ENCODE measurements around the gene DCAF11. TPM values are rescaled to one million over a fixed set of nuclear protein-coding genes. Genes with fewer than 3 reads are reported as not detected.
A peak's percentile ranks its signal among the peaks of the same experiment; 100 is the strongest.

Gene DCAF11
- total RNA-seq, 1 experiment from 2014 or later, result 45.5 TPM

DNA sequence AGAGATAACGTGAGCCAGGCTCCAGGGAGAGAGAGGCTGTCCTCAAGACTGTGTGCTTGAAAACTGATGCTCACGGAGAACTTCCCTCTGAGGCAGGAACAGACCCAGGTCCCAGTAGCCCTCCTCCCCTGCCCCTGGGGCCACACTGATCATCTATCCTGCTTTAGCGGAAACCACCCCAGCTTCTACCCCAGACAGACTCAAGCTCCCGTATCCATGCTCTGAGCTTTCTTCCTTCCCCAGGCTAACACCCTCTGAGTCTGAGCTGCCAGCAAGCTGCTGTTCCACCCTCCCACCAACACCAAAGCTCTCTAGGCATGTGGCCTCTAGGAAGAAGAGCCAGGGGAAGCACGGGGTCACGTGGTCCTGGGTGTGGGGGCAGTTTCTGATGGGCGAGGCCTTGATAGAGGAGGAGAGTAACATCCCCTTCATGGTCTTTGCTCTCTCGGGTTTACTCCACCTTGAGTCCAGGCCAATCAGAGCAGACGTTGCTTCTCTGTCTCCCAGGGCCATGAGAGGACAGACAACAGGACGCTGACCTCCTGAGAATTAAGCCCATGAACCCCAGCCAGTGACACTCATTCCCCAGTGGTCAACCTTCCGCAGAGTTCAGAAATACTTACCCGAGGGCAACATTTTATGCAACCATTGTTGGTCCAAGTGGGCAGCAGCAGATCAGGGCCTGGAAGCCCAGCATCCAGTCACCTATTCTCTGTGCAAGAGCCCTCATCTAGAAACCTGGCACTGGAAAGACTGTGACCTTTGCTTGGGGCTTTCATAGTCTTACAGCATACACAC, 19.1 kb upstream of the DCAF11 start:
- H3K36me3 ChIP-seq (ENCODE audit: insufficient read depth, low read length, poor library complexity, severe bottlenecking), result peaks cover 14% of the 10 kb centered on the region
- H3K4me3 ChIP-seq (ENCODE audit: low read depth, low read length, poor library complexity, severe bottlenecking), result peak overlapping the region; percentile 78
- ChIA-PET POLR2A (ENCODE audit: low non-redundant PET) (interaction anchor here (2.2 kb wide), 1 partner anchor 19 kb away, joined by 13 read pairs; the partner anchor contains the start of genes DCAF11 and NRL), CTCF (no interaction called here)
- intact Hi-C loops (cut with micrococcal nuclease; ENCODE audit: unreplicated experiment), result no loop called here
- DNase-seq (ENCODE audit: low spot score), result no peak
- TF ChIP-seq, protein P1, sequence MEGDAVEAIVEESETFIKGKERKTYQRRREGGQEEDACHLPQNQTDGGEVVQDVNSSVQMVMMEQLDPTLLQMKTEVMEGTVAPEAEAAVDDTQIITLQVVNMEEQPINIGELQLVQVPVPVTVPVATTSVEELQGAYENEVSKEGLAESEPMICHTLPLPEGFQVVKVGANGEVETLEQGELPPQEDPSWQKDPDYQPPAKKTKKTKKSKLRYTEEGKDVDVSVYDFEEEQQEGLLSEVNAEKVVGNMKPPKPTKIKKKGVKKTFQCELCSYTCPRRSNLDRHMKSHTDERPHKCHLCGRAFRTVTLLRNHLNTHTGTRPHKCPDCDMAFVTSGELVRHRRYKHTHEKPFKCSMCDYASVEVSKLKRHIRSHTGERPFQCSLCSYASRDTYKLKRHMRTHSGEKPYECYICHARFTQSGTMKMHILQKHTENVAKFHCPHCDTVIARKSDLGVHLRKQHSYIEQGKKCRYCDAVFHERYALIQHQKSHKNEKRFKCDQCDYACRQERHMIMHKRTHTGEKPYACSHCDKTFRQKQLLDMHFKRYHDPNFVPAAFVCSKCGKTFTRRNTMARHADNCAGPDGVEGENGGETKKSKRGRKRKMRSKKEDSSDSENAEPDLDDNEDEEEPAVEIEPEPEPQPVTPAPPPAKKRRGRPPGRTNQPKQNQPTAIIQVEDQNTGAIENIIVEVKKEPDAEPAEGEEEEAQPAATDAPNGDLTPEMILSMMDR (conservative IDR thresholded peaks at IDR 0.05; ENCODE audit: low read depth, low read length), result no peak
- TF ChIP-seq EZH2 (IDR thresholded peaks at IDR 0.05; ENCODE audit: borderline replicate concordance, low read depth, low read length, poor library complexity, severe bottlenecking), result no peak
- peak overlapping the region; percentile 94 for H3K27ac ChIP-seq (ENCODE audit: low read depth, low read length, poor library complexity, severe bottlenecking)
- no peaks in the 10 kb centered on the region for H3K9me3 ChIP-seq (ENCODE audit: low read depth, low read length, poor library complexity, severe bottlenecking)
- BruUV-seq (replicated peaks), result no TSS peak
- no peaks in the 10 kb centered on the region for H3K27me3 ChIP-seq (replicated peaks; ENCODE audit: insufficient read depth, low read depth, low read length, poor library complexity)
- peaks cover 12% of the 10 kb centered on the region for H3K4me1 ChIP-seq (ENCODE audit: insufficient read depth, low read length, poor library complexity, severe bottlenecking)

DNA sequence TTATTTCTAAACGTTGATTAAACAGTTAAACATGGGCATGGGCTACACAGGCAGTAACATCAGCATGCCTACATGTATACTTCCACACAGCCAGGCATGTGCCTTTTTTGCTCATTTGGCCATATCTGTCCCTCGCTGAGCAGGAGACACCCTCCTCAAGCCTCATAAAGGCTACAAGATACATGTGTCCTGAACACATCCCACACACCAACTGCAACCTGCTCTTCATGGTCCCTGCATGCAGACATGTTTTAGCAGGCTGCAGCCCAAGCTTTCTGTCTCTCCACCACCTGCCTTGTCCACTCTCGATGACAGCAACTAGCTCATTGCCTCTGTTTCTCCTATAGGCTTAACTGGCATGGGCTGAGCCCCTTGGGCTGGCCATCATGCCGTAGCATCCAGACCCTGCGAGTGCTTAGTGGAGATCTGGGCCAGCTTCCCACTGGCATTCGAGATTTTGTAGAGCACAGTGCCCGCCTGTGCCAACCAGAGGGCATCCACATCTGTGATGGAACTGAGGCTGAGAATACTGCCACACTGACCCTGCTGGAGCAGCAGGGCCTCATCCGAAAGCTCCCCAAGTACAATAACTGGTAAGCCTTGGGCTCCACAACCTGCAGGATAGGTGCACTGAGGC, 17.9 kb upstream of the DCAF11 start:
- TF ChIP-seq, protein P1 (conservative IDR thresholded peaks at IDR 0.05; ENCODE audit: low read depth, low read length), result no peak
- TF ChIP-seq EZH2 (IDR thresholded peaks at IDR 0.05; ENCODE audit: borderline replicate concordance, low read depth, low read length, poor library complexity, severe bottlenecking), result no peak
- H3K36me3 ChIP-seq (ENCODE audit: insufficient read depth, low read length, poor library complexity, severe bottlenecking), result peaks cover 19% of the 10 kb centered on the region
- H3K4me3 ChIP-seq (ENCODE audit: low read depth, low read length, poor library complexity, severe bottlenecking), result no peak overlapping the region
- H3K9me3 ChIP-seq (ENCODE audit: low read depth, low read length, poor library complexity, severe bottlenecking), result no peaks in the 10 kb centered on the region
- ChIA-PET POLR2A (ENCODE audit: low non-redundant PET) (no interaction called here), CTCF (interaction anchor here (0.9 kb wide), 1 partner anchor 38 kb away, joined by 4 read pairs; no protein-coding TSS in a partner anchor)
- intact Hi-C loops (cut with micrococcal nuclease; ENCODE audit: unreplicated experiment), result no loop called here
- H3K27ac ChIP-seq (ENCODE audit: low read depth, low read length, poor library complexity, severe bottlenecking), result no peak overlapping the region
- no peak for DNase-seq (ENCODE audit: low spot score)
- H3K27me3 ChIP-seq (replicated peaks; ENCODE audit: insufficient read depth, low read depth, low read length, poor library complexity), result no peaks in the 10 kb centered on the region
- no TSS peak for BruUV-seq (replicated peaks)
- peaks cover 12% of the 10 kb centered on the region for H3K4me1 ChIP-seq (ENCODE audit: insufficient read depth, low read length, poor library complexity, severe bottlenecking)

DNA sequence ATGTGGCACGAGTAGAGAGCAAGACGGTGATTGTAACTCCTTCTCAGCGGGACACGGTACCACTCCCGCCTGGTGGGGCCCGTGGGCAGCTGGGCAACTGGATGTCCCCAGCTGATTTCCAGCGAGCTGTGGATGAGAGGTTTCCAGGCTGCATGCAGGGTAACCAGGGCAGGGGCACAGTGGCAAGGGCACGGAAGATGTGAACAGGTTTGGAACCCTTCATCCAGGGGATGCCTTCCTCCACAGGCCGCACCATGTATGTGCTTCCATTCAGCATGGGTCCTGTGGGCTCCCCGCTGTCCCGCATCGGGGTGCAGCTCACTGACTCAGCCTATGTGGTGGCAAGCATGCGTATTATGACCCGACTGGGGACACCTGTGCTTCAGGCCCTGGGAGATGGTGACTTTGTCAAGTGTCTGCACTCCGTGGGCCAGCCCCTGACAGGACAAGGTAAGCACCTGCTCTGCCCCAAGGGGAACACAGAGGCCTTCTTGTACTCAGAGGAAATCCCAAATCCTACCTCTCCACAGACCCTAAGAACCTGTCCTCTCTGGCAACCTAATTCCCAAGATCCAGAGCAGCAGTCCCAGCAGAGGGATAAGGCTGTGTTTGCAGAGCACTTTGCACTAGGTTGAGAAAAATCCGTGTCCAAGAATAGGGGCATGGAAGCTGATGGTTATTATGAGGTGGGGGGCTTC, 16.2 kb upstream of the DCAF11 start:
- intact Hi-C loops (cut with micrococcal nuclease; ENCODE audit: unreplicated experiment), result no loop called here
- no peak for TF ChIP-seq EZH2 (IDR thresholded peaks at IDR 0.05; ENCODE audit: borderline replicate concordance, low read depth, low read length, poor library complexity, severe bottlenecking)
- TF ChIP-seq, protein P1 (conservative IDR thresholded peaks at IDR 0.05; ENCODE audit: low read depth, low read length), result no peak
- POLR2A ChIA-PET (ENCODE audit: low non-redundant PET), result no interaction called here
- peaks cover 9% of the 10 kb centered on the region for H3K4me1 ChIP-seq (ENCODE audit: insufficient read depth, low read length, poor library complexity, severe bottlenecking)
- no peaks in the 10 kb centered on the region for H3K27me3 ChIP-seq (replicated peaks; ENCODE audit: insufficient read depth, low read depth, low read length, poor library complexity)
- H3K36me3 ChIP-seq (ENCODE audit: insufficient read depth, low read length, poor library complexity, severe bottlenecking), result peaks cover 25% of the 10 kb centered on the region
- H3K9me3 ChIP-seq (ENCODE audit: low read depth, low read length, poor library complexity, severe bottlenecking), result no peaks in the 10 kb centered on the region
- BruUV-seq (replicated peaks), result no TSS peak
- no peak overlapping the region for H3K27ac ChIP-seq (ENCODE audit: low read depth, low read length, poor library complexity, severe bottlenecking)
- no peak overlapping the region for H3K4me3 ChIP-seq (ENCODE audit: low read depth, low read length, poor library complexity, severe bottlenecking)
- no peak for DNase-seq (ENCODE audit: low spot score)
- CTCF ChIA-PET, result no interaction called here
